GM20000 (cell line): Measurements from ENCODE around the gene MATCAP1.

Experiments
- DNase-seq: peaks from one replicate; pipeline ENCODE4 v3.0.0; 2012; ENCODE audit warnings: low spot score
- CTCF ChIP-seq: IDR thresholded peaks from 2 replicates; pipeline ENCODE4 v1.5.1; 2012; ENCODE audit warnings: mild to moderate bottlenecking, control low read depth; ENCODE audit errors: extremely low read depth, missing control alignments

The MATCAP1 gene

DNA sequence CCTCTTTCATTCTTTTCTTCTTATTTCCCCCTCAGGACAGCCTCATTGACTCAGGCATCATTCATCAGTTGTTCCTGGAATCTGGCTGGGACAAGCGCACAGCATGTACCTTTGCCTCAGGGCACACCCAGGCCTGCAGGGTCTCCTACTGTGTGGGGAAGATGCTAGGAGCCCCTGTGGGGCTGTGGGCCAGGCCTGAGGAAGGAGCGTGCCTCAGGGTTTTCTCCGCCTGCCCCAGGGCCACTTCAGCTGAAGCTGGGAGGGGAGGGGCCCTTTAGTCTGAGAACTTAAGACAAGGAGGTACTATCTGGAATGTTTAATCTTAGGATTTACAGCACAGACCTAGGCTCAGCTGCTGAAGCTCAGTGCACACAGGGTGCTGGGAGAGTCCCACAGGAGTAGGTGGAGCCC, 23.1 kb upstream of the MATCAP1 start:
- DNase-seq: no peak
- no peak for TF ChIP-seq CTCF

- no peak for TF ChIP-seq CTCF
- DNase-seq: no peak
Measured at GRCh38 chr16:67206129-67206837, 22.5 kb upstream of the MATCAP1 start.

DNA sequence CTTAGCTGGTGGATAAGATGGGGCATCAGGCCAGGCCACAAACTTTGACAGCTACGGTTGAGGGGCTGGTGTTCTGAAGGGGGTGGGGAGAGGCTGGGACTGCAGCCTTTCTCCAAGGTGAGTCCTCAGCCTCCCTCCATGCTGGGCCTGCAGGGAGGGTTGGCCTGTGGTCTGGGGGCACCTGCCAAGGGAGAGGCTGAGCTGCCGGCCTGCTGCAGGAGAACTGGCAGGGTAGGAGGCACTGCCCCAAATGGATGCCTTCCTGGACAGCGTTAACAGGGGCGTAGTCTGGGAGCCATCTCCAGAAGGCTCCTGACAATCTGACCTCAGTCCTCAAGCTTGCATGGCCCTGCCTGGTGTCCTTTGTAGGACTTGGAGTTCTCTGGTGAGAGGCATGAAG, 20.3 kb upstream of the MATCAP1 start:
- no peak for TF ChIP-seq CTCF
- DNase-seq: no peak

GRCh38 chr16:67202956-67203493, 19.3 kb upstream of the MATCAP1 start:
- no peak for TF ChIP-seq CTCF
- DNase-seq: peak; percentile 13

DNA sequence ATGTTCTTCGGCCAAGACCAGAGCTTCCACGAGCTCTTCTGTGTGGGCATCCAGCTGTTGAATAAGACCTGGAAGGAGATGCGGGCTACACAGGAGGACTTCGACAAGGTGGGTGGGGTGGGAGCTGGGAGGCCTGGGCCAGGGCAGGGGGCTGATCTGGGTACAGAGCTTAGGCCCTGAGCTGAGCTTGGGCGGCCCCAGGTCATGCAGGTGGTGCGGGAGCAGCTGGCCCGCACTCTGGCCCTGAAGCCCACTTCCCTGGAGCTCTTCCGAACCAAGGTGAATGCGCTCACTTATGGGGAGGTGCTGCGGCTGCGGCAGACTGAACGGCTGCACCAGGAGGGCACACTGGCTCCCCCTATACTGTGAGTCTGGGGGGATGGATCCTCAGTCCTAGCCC, 18.7 kb upstream of the MATCAP1 start:
- DNase-seq: no peak
- no peak for TF ChIP-seq CTCF

GRCh38 chr16:67201411-67202345, 17.9 kb upstream of the MATCAP1 start:
- DNase-seq: peak; percentile 15
- TF ChIP-seq CTCF: no peak

DNA sequence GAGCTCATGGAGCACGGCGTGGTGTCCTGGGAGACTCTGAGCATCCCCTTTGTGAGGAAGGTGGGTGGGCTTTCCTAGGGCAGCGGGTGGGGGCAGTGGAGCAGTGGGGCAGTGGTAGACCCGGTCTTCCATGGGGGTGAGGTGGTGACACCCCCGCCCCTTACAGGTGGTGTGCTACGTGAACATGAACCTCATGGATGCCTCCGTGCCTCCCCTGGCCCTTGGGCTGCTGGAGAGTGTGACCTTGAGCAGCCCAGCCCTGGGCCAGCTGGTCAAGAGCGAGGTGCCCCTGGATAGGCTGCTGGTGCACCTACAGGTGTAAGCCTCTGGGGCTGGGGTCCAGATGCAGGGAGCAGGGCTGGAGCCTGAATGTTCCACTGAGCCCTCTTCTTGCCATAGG, 16.7 kb upstream of the MATCAP1 start:
- peak; percentile 28 for DNase-seq

More for the DNA sequence above, 16.7 kb upstream of the MATCAP1 start:
- no peak for TF ChIP-seq CTCF
